UCSD-AML1 (cell line): ENCODE measurements around the gene SCD.
A peak's percentile ranks its signal among the peaks of the same experiment; 100 is the strongest.
"Not testable (repeated sequence)": the region's sequence is repeated elsewhere in the genome, so short reads cannot be mapped to it uniquely, and the experiment has no call there.

ENCODE experiments used
- DNase-seq: peaks from one replicate; lab custom pipeline; 2025; ENCODE audit not compliant: unreplicated experiment; lab: John Stamatoyannopoulos, UW

Gene SCD

GRCh38 chr10:100346765-100347567 lies at the start of gene SCD:
Gene SCD (plus strand): TSS chr10:100347233. CDS start chr10:100347505, 272 bp downstream.
- DNase-seq: peak; percentile 89

DNA sequence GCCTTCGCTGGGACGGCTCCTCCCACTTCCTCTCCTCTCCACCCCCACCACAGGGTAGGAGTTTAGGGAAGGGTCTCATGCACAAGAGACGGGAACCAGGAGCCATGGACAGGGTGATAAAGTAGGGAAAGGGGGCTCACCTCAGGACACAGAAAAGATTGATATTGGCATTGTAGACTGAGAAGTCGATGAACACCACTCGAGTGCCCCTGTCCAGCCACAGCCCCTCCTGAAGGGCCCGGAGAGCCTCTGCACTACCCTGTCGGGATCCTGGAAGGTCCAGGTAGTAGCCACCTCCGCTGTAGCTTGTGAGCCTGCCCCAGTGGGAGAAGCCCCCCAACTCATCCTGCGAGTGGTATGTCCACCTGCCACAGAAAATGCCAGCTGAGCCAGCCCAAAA lies 49.8 kb upstream of the SCD start:
- DNase-seq: no peak

GRCh38 chr10:100301123-100301522 lies 45.9 kb upstream of the SCD start:
- DNase-seq: not testable (repeated sequence)

GRCh38 chr10:100303724-100304319 lies 43.2 kb upstream of the SCD start:
- no peak for DNase-seq

- no peak for DNase-seq
These were observed 42.6 kb upstream of the SCD start for GRCh38 chr10:100304414-100304813.

- DNase-seq: no peak
These were observed 40.2 kb upstream of the SCD start for GRCh38 chr10:100306861-100307260.

GRCh38 chr10:100307684-100308083 lies 39.3 kb upstream of the SCD start:
- no peak for DNase-seq

GRCh38 chr10:100311298-100311697 lies 35.7 kb upstream of the SCD start:
- DNase-seq: no peak

DNA sequence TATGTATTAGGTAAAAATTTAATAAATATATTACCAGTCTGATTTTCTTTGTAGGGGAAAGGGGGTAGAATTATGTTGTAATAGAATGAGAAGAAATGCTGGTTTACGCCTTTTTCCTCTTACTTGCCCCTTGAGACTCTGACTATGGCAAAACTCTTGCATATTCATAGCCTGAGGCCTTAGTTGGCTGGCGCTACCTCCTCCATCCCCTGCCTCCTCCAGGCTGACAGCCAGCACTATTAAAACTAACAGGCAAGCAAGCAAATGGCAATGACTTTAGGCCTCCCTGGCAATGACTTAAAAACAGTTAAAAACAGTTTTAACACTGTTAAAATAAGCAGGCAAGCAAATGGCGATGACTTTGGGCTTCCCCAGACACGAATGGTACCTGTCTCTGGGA lies 31.4 kb upstream of the SCD start:
- DNase-seq: no peak

DNA sequence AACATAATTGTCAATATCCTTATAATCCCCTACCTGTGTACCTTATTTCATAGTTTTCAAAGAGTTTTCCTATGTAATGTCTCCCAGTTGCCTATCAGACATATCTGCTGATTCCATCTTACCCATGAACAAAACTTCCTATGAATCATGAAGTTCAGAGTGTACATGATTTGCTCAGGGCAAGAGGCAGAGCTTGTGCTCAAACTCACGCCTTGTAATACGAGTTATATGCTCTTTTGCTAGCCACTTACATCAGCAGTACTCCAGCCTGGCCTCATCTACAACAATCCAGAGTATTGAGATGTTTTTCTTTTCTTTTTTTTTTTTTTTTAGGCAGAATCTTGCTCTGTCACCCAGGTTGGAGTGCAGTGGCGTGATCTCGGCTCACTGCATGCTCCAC lies 28.8 kb upstream of the SCD start:
- DNase-seq: no peak

DNA sequence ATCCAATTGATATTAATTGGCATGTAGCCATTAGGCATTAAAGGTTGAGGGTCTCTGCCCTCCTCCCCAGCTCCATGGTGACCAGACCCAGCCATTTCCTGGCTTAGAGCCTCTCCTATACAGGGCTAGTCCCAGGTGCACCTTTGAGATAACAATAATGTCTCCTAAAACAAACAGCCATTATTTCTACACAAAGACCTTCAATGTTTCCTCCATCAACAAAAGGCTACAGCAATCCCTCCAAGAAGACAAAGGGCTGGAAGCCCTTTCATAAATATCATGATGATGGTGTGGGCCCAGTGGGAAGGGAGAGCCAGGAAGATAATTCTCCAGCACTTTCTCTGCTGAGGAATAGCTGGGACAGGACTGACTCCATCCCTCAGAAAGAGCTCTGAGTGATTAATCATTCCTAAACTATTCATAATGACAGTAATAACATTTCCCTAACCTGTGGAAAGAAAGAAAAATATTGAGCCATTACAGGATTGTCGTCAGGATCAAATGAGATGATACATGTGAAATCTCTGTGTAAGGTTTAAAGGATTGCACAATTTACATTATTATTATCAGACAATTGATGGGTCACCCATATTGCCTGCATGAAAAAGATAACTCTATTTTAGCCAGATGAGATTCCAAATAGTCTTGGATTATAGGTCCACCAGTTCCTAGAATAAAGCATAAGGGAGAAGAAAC lies 27.2 kb upstream of the SCD start:
- no peak for DNase-seq

DNA sequence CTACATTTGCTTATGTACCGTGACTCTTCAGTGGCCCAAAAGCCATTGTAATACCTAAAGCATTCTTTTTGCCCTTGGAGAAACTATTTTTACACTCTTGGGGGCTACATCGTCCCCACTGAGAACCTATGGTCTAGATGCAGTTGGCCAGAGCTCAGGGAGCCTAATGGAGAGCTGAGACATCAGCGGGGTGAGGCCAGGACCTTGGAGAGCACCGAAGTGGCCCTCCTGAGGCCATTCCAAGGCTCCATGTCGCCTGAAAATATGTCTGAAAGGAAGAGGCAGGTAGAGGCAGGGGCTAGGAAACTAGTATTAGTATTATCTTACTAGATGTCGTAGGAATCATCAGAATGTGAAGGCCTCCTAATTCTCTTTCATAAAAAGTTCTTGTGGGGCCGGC lies 21.9 kb upstream of the SCD start:
- peak; percentile 18 for DNase-seq

DNA sequence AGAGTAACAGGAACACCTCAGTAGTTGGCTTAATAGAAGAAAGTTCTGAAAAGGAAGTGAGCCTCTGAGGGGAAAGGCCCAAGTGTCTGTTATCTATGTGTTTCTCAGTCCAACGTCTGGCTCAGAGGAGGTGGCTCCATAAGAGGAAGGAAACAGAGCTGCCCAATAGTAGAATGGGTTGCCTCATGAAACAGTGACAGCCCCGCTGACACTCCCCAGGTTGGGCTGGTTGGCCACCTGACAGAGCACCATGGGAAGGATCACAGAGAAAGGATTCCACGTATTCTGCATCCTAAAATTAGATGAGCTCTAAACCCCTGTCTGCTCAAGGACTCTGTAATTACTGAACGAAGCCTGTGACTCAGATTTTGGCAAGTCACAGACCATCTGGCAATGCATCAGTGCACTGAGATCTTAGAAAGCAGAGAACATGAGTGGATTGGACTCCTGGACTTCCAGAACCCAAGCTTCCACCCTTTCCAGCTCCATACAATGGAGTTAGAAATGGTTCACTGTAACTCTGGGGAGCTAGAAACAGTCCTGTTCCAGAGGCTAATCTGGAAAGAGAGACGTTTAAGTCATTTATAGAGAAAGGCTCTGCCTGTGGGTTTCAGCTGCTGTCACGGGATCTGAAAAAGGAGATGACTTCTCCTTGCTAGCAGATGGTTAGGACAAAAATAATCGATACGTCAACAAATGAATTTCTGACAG lies 19.9 kb upstream of the SCD start:
- DNase-seq: peak; percentile 37

DNA sequence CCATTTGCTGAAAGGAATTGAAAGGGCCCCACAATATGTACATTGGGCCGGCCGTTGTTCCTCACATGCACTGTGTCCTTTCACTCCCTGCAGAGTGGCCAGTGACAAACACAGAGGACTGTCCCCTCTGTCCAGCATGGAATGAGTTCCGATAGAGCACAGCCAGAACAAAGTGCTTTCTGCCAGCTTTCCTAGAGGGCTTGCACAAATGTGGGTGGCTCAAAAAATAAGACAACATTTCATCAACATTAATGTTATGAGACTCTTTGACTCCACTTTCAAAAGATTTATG lies 19.4 kb upstream of the SCD start:
- DNase-seq: no peak

GRCh38 chr10:100328198-100328597 lies 18.8 kb upstream of the SCD start:
- no peak for DNase-seq

GRCh38 chr10:100330079-100330478 lies 17.0 kb upstream of the SCD start, which contains the start of gene PKD2L1:
Gene PKD2L1 (minus strand): TSS chr10:100330228. CDS start chr10:100330103, 125 bp downstream.
- DNase-seq: no peak

- no peak for DNase-seq
These were observed 13.9 kb upstream of the SCD start for GRCh38 chr10:100333106-100333505.

DNA sequence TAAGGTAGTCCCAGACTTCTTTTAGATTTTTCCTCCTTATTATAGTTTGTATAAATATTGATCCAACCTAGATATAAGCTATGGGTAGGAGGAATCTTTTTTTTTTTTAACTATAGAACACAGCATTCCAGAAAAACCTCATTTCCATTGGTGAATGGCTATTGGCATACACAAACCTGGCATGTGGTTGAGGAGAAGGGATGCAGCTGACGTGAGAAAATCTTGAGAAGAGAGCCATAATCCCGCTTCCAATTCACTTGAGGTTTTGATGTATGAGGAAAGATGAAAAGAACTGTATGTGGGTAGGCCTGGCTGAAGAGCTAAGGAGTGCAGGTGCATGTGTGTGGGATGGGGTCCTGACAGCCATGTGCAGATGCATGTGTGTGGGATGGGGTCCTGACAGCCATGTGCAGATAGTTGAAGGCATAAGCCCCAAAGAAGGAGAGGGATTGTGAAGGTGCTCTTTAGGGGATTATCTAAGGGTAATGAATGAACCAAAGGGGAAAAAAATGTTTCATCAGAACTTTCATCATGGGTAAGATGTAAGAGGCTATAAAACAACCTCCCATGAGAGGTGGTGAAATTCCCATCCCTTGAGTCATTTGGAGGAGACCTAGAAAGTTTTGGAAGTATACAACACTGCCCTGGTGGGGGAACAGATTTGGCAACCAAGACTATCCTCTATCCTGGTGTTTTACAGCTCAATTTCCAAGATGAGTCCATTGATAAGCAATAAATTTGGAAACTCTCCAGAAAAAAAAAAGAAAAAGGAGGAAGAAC lies 13.2 kb upstream of the SCD start:
- no peak for DNase-seq

DNA sequence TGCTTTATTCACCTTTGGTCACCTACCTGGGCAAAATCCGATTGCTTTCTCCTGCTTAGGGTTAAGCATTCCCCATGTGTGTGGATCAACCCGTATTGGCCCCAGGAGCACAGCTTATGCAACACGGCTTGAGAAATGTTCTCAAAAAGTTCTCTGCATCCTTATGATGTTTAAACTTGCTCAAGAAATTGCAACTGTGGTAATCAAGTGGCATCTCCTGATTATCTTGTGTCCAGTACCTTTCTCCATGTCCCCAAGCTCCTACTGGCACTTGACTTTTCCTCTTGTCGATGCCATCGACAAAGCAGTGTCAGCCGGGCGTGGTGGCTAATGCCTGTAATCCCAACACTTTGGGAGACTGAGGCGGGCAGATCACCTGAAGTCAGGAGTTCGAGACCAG lies 12.3 kb upstream of the SCD start:
- DNase-seq: no peak

DNA sequence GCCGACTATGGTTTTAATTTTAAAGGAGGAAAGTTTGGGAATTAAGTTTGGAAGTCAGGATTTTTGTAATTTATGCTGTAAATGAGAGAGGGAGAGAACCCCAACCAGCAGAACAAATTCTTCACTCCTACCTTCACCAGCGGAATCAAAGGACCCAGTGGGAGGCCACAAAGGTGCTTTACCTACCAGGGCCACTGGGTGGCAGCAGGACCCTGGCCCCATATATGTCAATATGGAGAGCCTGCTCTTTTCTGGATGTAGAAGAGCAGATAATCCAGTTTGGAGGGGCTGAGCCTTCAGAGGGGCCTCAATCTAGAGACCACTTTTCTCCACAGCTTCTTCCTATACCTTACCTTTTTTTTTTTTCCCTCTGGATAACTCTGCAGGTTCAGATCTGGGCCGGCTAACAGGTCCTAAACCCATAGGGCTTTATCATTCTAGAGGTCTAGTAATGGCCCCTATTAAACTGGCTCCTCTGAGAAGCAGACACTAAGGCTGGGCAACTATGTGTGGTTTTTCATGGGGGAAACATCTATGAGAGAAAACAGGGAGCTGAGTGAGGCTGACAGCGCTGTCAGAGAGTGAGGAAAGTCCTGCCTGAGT lies 8.5 kb upstream of the SCD start:
- peak; percentile 74 for DNase-seq
